ENCODE results near the gene SAMD3.

- TF ChIP-seq, protein P1, sequence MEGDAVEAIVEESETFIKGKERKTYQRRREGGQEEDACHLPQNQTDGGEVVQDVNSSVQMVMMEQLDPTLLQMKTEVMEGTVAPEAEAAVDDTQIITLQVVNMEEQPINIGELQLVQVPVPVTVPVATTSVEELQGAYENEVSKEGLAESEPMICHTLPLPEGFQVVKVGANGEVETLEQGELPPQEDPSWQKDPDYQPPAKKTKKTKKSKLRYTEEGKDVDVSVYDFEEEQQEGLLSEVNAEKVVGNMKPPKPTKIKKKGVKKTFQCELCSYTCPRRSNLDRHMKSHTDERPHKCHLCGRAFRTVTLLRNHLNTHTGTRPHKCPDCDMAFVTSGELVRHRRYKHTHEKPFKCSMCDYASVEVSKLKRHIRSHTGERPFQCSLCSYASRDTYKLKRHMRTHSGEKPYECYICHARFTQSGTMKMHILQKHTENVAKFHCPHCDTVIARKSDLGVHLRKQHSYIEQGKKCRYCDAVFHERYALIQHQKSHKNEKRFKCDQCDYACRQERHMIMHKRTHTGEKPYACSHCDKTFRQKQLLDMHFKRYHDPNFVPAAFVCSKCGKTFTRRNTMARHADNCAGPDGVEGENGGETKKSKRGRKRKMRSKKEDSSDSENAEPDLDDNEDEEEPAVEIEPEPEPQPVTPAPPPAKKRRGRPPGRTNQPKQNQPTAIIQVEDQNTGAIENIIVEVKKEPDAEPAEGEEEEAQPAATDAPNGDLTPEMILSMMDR (conservative IDR thresholded peaks at IDR 0.05; ENCODE audit: low read depth in 2 of 2), result no peak
- TF ChIP-seq POLR2AphosphoS5 (IDR thresholded peaks at IDR 0.05; ENCODE audit: low read depth), result no peak
- TF ChIP-seq EZH2 (IDR thresholded peaks at IDR 0.05; ENCODE audit: low read depth, unreplicated experiment), result no peak
- TF ChIP-seq, protein P2, sequence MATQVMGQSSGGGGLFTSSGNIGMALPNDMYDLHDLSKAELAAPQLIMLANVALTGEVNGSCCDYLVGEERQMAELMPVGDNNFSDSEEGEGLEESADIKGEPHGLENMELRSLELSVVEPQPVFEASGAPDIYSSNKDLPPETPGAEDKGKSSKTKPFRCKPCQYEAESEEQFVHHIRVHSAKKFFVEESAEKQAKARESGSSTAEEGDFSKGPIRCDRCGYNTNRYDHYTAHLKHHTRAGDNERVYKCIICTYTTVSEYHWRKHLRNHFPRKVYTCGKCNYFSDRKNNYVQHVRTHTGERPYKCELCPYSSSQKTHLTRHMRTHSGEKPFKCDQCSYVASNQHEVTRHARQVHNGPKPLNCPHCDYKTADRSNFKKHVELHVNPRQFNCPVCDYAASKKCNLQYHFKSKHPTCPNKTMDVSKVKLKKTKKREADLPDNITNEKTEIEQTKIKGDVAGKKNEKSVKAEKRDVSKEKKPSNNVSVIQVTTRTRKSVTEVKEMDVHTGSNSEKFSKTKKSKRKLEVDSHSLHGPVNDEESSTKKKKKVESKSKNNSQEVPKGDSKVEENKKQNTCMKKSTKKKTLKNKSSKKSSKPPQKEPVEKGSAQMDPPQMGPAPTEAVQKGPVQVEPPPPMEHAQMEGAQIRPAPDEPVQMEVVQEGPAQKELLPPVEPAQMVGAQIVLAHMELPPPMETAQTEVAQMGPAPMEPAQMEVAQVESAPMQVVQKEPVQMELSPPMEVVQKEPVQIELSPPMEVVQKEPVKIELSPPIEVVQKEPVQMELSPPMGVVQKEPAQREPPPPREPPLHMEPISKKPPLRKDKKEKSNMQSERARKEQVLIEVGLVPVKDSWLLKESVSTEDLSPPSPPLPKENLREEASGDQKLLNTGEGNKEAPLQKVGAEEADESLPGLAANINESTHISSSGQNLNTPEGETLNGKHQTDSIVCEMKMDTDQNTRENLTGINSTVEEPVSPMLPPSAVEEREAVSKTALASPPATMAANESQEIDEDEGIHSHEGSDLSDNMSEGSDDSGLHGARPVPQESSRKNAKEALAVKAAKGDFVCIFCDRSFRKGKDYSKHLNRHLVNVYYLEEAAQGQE (IDR thresholded peaks at IDR 0.05; ENCODE audit: unreplicated experiment), result no peak
- TF ChIP-seq JUNB (IDR thresholded peaks at IDR 0.05; ENCODE audit: unreplicated experiment), result no peak
- TF ChIP-seq EZH2phosphoT487 (IDR thresholded peaks at IDR 0.05; ENCODE audit: unreplicated experiment), result no peak
- TF ChIP-seq CREB1 (CRISPR knock-in tag; IDR thresholded peaks at IDR 0.05; ENCODE audit: low read depth), result no peak
Observed at GRCh38 chr6:130138909-130139242, 83.9 kb downstream of the SAMD3 start.
